Measurements from ENCODE around the gene TIFAB.

Gene TIFAB

DNA sequence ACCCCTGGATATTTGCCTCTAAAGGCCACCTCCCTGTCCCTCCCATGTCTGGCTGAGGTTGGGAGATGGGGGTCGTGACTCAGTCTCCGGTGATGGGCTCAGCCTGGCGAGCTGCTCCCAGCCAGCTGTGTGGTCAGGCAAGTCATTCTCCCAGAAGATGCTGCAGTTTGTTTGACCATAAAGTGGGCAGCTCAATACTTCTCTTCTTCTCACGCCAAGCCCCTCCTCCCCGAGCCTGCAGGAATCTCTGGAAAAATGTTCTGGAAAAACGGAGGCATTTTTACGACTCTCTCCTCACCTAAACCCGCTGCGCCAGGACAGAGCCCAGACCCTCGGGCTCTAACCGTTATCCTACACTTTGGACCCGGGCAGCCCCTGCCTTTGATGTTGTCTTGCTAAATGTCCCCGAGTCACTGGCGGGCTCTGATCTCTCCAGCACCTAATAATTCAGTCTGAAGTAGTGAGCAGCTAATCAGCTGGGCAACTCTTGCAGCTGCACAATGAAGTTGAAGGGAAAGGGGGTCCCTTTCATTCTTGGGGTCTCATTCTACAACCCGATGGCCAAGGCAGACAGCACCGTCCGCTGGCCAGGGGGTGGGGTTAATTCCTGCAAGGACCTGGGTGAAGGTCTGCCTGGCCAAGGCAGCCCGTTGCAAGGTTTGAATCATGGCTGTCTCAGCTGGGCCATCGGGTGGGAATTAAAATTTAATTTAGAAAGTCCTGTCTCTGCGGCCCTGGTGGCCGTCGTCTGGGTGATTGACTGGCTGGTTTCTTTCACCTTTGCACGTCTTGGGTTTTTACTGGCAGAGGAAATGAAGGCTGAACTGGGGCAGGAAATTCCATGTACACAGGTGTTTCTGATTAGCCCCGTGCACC lies 17.3 kb downstream of the TIFAB start:
- in situ Hi-C loops (cut with MboI; ENCODE audit: low pct_unique_long_range_greater_than_20kb, low sequenced_read_pairs) = no loop called here
- no peak for DNase-seq

- in situ Hi-C loops (cut with MboI; ENCODE audit: low pct_unique_long_range_greater_than_20kb, low sequenced_read_pairs) = no loop called here
- peak; percentile 43 for DNase-seq
Observed at GRCh38 chr5:135433681-135434426, 18.3 kb downstream of the TIFAB start.

GRCh38 chr5:135432113-135432512 lies 20.0 kb downstream of the TIFAB start:
- no peak for DNase-seq

GRCh38 chr5:135430135-135430437 lies 22.1 kb downstream of the TIFAB start:
- in situ Hi-C loops (cut with MboI; ENCODE audit: low pct_unique_long_range_greater_than_20kb, low sequenced_read_pairs) = no loop called here
- no peak for DNase-seq

More at GRCh38 chr5:135432113-135432512, 20.0 kb downstream of the TIFAB start:
- in situ Hi-C loops (cut with MboI; ENCODE audit: low pct_unique_long_range_greater_than_20kb, low sequenced_read_pairs) = no loop called here

- in situ Hi-C loops (cut with MboI; ENCODE audit: low pct_unique_long_range_greater_than_20kb, low sequenced_read_pairs) = no loop called here
- no peak for DNase-seq
Observed at GRCh38 chr5:135429301-135430134, 22.6 kb downstream of the TIFAB start.

- in situ Hi-C loops (cut with MboI; ENCODE audit: low pct_unique_long_range_greater_than_20kb, low sequenced_read_pairs) = no loop called here
- no peak for DNase-seq
Observed at GRCh38 chr5:135428586-135428985, 23.6 kb downstream of the TIFAB start.

DNA sequence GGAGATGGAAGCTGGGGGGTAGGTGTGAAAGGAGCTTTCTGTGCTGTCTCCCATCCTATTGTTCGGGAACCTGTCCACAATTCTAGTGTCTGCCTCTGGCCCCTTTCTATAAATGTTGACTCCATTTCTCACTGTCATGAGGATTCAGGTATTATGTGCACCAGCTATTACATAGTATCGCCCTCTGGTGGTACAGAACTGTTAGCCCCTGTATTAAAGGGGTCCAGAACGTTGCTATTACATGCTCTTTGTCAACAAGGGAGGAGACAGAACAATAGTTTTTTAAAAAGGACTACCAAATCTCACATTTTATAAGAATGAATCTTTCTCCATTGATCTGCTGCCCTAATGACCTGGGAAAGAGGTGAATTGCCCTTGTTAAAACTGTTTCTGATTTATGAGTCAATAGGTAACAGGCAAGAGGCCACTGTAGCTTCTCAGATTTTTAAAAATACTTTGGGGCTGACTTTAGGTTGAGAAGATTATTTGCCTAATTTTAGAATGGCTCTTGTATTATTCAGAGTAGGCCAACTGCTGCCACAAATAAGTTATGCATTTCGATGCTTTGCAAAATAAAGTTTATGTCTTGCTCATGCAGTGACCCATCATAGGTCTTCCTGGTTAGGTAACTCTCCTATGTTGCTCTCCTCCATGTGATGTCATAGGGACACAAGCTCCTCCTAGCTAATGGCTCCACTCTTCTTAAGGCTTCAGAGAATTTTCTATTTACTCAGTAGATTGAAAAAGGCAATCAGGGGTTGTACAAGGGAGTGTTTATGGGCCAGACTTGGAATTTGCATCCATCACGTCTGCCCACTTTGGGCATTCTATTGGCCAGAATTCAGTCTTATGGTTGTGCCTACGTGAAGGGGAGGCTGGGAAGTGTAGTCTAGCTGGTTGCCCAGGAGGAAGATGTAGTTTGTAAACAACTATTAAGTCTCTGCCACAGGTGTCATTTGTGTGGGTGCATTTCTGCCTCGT lies 25.8 kb downstream of the TIFAB start:
- DNase-seq = peak; percentile 85
- in situ Hi-C loops (cut with MboI; ENCODE audit: low pct_unique_long_range_greater_than_20kb, low sequenced_read_pairs) = no loop called here

DNA sequence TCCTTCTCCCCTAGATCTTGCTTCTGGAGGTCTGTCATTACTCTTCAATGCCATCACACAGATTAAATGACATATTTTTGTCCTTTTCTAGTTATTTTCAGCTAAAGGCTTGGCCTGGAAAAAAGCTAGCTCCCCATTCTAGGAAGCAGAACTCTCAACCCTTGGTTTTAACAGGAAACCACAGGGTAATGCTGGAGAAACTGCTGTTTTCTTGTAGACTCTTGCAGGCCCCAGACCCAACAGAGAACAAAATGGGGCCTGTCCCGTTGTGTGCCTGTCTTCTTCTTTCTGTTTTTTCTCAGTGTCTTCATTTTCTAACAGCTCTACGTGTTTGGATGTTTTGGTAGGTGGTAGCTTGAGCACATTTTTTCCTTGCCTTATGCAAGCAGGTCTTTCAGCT lies 26.5 kb downstream of the TIFAB start:
- in situ Hi-C loops (cut with MboI; ENCODE audit: low pct_unique_long_range_greater_than_20kb, low sequenced_read_pairs) = no loop called here
- DNase-seq = peak; percentile 86

GRCh38 chr5:135423846-135424168 lies 28.3 kb downstream of the TIFAB start:
- DNase-seq = no peak
- in situ Hi-C loops (cut with MboI; ENCODE audit: low pct_unique_long_range_greater_than_20kb, low sequenced_read_pairs) = no loop called here

GRCh38 chr5:135423146-135423845 lies 28.9 kb downstream of the TIFAB start:
- peak; percentile 82 for DNase-seq
- in situ Hi-C loops (cut with MboI; ENCODE audit: low pct_unique_long_range_greater_than_20kb, low sequenced_read_pairs) = no loop called here

DNA sequence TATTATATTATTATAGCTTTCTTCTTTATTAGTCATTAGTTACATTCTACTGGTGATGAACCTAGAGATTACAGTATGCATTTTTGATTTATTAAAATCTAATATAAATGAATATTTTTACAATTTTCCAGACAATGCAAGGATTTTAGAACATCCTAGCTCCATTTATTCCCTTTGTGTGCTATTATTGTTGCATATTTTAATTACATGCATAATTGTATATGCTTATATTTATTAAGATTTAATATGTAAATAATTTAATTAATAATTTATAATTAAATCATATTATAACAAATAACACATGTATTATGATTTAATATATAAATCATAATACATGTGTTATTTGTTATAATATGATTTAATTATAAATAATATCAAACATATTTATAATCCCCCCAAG lies 29.7 kb downstream of the TIFAB start:
- in situ Hi-C loops (cut with MboI; ENCODE audit: low pct_unique_long_range_greater_than_20kb, low sequenced_read_pairs) = no loop called here
- DNase-seq = no peak

DNA sequence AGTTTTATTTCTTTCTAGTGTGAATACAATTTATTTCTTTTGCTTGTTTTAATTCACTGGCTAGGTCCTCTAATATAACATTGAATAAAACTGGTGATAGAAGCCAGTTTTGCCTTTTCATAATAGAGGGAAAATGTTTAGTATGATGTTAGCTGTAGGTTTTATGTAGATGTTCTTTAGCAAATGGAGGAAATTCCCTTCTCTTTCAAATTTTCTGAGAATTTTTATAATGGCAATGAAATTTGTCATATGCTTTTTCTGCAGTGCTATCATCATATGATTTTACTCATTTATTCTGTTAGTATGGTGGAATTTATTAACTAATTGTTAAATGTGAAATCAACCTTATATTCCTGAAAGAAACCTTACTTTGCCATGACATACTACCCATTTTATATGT lies 35.1 kb downstream of the TIFAB start:
- in situ Hi-C loops (cut with MboI; ENCODE audit: low pct_unique_long_range_greater_than_20kb, low sequenced_read_pairs) = no loop called here
- no peak for DNase-seq

- in situ Hi-C loops (cut with MboI; ENCODE audit: low pct_unique_long_range_greater_than_20kb, low sequenced_read_pairs) = no loop called here
- no peak for DNase-seq
Observed at GRCh38 chr5:135405082-135405481, 47.1 kb downstream of the TIFAB start.

DNA sequence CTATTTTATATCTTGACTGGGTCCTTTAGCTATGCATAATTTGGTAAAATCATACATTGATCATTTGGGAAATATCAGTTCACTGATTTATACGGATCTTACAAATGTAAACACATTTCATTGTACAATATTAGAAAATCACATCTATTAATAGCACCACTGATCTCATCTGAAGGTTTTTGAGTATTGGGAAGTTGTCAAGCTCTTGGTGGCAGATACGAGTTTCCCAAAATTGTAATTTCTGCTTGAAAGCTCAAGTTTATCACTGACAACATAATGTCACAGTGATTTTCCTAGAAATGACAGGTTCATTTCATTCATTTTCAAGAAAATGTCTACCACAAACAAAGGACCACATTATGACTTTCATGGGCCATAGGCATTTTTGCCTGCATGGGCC lies 50.1 kb downstream of the TIFAB start:
- in situ Hi-C loops (cut with MboI; ENCODE audit: low pct_unique_long_range_greater_than_20kb, low sequenced_read_pairs) = no loop called here
- no peak for DNase-seq

GRCh38 chr5:135400866-135401265 lies 51.3 kb downstream of the TIFAB start:
- no peak for DNase-seq

DNA sequence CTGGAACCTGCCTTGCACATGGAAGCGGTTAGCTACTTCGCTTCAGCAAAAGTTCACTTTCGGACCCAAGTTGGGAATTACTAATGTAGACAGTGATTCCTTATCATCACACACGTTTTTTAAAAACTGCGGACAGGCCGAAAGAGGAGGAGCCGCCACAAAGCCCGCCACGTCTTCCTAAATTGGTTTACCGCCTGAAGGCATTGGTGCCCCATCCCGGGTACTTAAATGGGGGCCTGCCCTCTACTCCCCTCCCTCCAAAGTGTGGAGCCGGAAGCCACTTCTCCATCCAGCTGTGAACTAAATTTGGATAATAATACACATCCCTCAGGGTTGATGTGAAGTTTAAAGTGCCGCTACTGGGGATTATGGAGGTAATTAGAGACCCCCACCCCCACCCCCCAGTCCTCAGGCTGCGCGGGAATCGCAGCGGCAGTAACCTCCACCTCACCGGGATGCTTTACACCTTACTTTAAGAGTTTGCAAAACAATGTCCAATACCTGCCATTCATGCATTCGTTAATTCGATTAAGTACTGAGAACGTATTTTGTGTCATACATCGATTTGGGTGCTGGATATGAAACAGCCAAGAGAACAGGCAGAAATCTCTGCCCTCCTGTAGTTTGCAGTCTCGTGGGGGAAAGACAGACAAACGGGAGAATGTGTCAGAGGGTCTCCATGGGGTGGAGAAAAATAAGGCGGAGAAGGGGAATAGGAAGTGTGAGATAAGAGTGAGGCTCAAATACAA lies 52.2 kb downstream of the TIFAB start:
- in situ Hi-C loops (cut with MboI; ENCODE audit: low pct_unique_long_range_greater_than_20kb, low sequenced_read_pairs) = no loop called here
- no peak for DNase-seq

More at GRCh38 chr5:135400866-135401265, 51.3 kb downstream of the TIFAB start:
- in situ Hi-C loops (cut with MboI; ENCODE audit: low pct_unique_long_range_greater_than_20kb, low sequenced_read_pairs) = no loop called here
